Dermis microvascular lymphatic vessel endothelial cell (primary cell): ENCODE results near the gene ADSL. TPM values are rescaled to one million over a fixed set of nuclear protein-coding genes. Genes with fewer than 3 reads are reported as not detected.
"Not testable (repeated sequence)": the region's sequence is repeated elsewhere in the genome, so short reads cannot be mapped to it uniquely, and the experiment has no call there.

Experiments used
- DNase-seq, 2 donors: peaks; one replicate each; pipeline versions ENCODE4 v3.0.0 to v3.0.0-alpha.2; 2010; ENCODE audit warnings: low read depth in 2 of 2
- total RNA-seq: library from RNA; depleted of rRNA; stranded (reverse); fragments of >200 nt; gene quantifications from 2 replicates; pipeline ENCODE4 v1.2.1, GENCODE V29; 2014

The ADSL gene
- total RNA-seq, result 132 and 153 TPM in 2 replicates

GRCh38 chr22:40346185-40347118 is at the start of gene ADSL:
ADSL (plus strand) TSS chr22:40346500; CDS start chr22:40346559, 59 bp downstream.
- peak; percentile 64 to 89 for DNase-seq

- no peak for DNase-seq
These were observed 46.0 kb upstream of the ADSL start for GRCh38 chr22:40300316-40300715.

- DNase-seq, result no peak
These were observed 45.2 kb upstream of the ADSL start for GRCh38 chr22:40300884-40301672.

GRCh38 chr22:40302149-40302548 is 44.2 kb upstream of the ADSL start:
- DNase-seq, result no peak

- no peak for DNase-seq
These were observed 40.7 kb upstream of the ADSL start for GRCh38 chr22:40305625-40306024.

- no peak for DNase-seq
These were observed 37.2 kb upstream of the ADSL start for GRCh38 chr22:40308999-40309573.

- no peak for DNase-seq
These were observed 36.7 kb upstream of the ADSL start for GRCh38 chr22:40309631-40310030.

GRCh38 chr22:40310081-40310767 is 36.1 kb upstream of the ADSL start:
- no peak for DNase-seq

- no peak for DNase-seq
These were observed 35.6 kb upstream of the ADSL start for GRCh38 chr22:40310768-40311120.

- DNase-seq, result not testable (repeated sequence)
These were observed 34.7 kb upstream of the ADSL start for GRCh38 chr22:40311646-40312045.

- no peak for DNase-seq
These were observed 34.2 kb upstream of the ADSL start for GRCh38 chr22:40312050-40312449.

GRCh38 chr22:40313007-40313406 is 33.3 kb upstream of the ADSL start:
- no peak for DNase-seq

GRCh38 chr22:40314041-40314440 is 32.3 kb upstream of the ADSL start:
- no peak for DNase-seq

- DNase-seq, result no peak
These were observed 25.6 kb upstream of the ADSL start for GRCh38 chr22:40320687-40321086.

GRCh38 chr22:40322021-40322420 is 24.3 kb upstream of the ADSL start:
- DNase-seq, result peak in 1 of 2 donors; percentile 21

GRCh38 chr22:40322818-40323447 is 23.4 kb upstream of the ADSL start:
- no peak for DNase-seq

GRCh38 chr22:40323681-40324171 is 22.6 kb upstream of the ADSL start:
- DNase-seq, result no peak

- DNase-seq, result no peak
These were observed 21.6 kb upstream of the ADSL start for GRCh38 chr22:40324468-40325305.

GRCh38 chr22:40325315-40325714 is 21.0 kb upstream of the ADSL start:
- no peak for DNase-seq
